ENCODE measurements around the gene GRM8.

The GRM8 gene

DNA sequence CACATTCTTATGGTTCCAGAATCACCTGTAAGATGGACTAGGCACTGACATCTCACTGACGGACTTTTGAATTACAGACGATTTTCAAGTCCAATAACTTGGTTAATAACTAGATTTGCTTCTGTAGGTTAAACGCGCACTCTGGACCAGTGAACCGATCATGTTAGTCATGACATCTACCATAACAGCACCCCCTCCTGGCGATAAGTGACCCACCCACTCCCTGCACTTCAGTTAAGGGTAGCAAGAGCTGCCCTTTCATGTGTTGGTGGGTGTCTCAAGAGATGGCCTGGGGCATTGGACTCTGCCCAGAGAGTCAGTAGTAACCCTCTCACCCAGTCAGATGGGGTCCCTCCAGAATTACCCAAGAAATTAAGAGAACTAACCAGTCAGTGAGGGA, 12.9 kb downstream of the GRM8 start:
- H3K27ac ChIP-seq (ENCODE audit: low read depth, low read length) = no peak overlapping the region
- H3K4me1 ChIP-seq (ENCODE audit: control insufficient read depth, low read length) = no peaks in the 10 kb centered on the region
- no peaks in the 10 kb centered on the region for H3K9me2 ChIP-seq (replicated peaks; ENCODE audit: control insufficient read depth, low read length)
- no peaks in the 10 kb centered on the region for H3K79me2 ChIP-seq (ENCODE audit: control insufficient read depth, low read length)
- H3K4me2 ChIP-seq (ENCODE audit: low read length) = no peak overlapping the region
- H4K20me1 ChIP-seq (ENCODE audit: control insufficient read depth, insufficient read depth, low read depth, low read length) = no peaks in the 10 kb centered on the region
- TF ChIP-seq, protein P1, sequence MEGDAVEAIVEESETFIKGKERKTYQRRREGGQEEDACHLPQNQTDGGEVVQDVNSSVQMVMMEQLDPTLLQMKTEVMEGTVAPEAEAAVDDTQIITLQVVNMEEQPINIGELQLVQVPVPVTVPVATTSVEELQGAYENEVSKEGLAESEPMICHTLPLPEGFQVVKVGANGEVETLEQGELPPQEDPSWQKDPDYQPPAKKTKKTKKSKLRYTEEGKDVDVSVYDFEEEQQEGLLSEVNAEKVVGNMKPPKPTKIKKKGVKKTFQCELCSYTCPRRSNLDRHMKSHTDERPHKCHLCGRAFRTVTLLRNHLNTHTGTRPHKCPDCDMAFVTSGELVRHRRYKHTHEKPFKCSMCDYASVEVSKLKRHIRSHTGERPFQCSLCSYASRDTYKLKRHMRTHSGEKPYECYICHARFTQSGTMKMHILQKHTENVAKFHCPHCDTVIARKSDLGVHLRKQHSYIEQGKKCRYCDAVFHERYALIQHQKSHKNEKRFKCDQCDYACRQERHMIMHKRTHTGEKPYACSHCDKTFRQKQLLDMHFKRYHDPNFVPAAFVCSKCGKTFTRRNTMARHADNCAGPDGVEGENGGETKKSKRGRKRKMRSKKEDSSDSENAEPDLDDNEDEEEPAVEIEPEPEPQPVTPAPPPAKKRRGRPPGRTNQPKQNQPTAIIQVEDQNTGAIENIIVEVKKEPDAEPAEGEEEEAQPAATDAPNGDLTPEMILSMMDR (IDR thresholded peaks at IDR 0.05; ENCODE audit: low read depth, low read length, poor library complexity, severe bottlenecking) = peak; percentile 62
- TF ChIP-seq EZH2phosphoT487 (IDR thresholded peaks at IDR 0.05; ENCODE audit: borderline replicate concordance, low read length) = no peak
- no peaks in the 10 kb centered on the region for H3K9me3 ChIP-seq (ENCODE audit: control insufficient read depth, insufficient read depth, low read length)
- H3F3A ChIP-seq (ENCODE audit: control insufficient read depth, insufficient read depth) = no peaks in the 10 kb centered on the region
- peaks cover 10% of the 10 kb centered on the region for H3K27me3 ChIP-seq (ENCODE audit: control insufficient read depth, low read length)
- no peak overlapping the region for H3K4me3 ChIP-seq (ENCODE audit: low read length)
- no peaks in the 10 kb centered on the region for H3K36me3 ChIP-seq (ENCODE audit: control insufficient read depth, low read length)

DNA sequence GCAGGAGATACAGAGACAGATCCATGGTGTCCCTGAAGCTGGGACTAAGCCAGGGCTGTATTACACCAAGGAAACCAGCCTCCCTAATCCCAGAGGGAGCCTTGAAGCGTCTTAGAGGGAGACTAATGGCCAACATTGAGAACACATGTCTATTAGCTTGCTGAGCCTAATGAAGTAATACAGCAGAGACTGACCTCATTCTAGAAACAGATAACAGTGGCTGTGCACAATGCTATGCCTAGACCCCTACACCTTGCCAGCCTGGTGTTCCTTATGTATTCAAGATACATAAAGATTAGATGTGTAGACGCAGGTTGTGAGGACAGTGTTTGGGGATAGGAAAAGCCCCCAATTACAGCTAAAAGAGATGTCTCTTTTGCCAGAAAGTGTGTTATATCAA, 19.1 kb downstream of the GRM8 start:
- H3K27ac ChIP-seq (ENCODE audit: low read depth, low read length) = no peak overlapping the region
- H3K36me3 ChIP-seq (ENCODE audit: control insufficient read depth, low read length) = no peaks in the 10 kb centered on the region
- no peak for TF ChIP-seq EZH2phosphoT487 (IDR thresholded peaks at IDR 0.05; ENCODE audit: borderline replicate concordance, low read length)
- TF ChIP-seq, protein P1 (IDR thresholded peaks at IDR 0.05; ENCODE audit: low read depth, low read length, poor library complexity, severe bottlenecking) = no peak
- no peaks in the 10 kb centered on the region for H3K4me1 ChIP-seq (ENCODE audit: control insufficient read depth, low read length)
- H3K79me2 ChIP-seq (ENCODE audit: control insufficient read depth, low read length) = no peaks in the 10 kb centered on the region
- H3K4me2 ChIP-seq (ENCODE audit: low read length) = no peak overlapping the region
- no peaks in the 10 kb centered on the region for H4K20me1 ChIP-seq (ENCODE audit: control insufficient read depth, insufficient read depth, low read depth, low read length)
- H3K9me3 ChIP-seq (ENCODE audit: control insufficient read depth, insufficient read depth, low read length) = 0 out of 2 replicates have a peak, but pooled peaks cover 2% of the 10 kb centered on the region
- peaks cover 22% of the 10 kb centered on the region for H3K27me3 ChIP-seq (ENCODE audit: control insufficient read depth, low read length)
- H3K4me3 ChIP-seq (ENCODE audit: low read length) = no peak overlapping the region
- H3F3A ChIP-seq (ENCODE audit: control insufficient read depth, insufficient read depth) = no peaks in the 10 kb centered on the region
- H3K9me2 ChIP-seq (replicated peaks; ENCODE audit: control insufficient read depth, low read length) = no peaks in the 10 kb centered on the region

DNA sequence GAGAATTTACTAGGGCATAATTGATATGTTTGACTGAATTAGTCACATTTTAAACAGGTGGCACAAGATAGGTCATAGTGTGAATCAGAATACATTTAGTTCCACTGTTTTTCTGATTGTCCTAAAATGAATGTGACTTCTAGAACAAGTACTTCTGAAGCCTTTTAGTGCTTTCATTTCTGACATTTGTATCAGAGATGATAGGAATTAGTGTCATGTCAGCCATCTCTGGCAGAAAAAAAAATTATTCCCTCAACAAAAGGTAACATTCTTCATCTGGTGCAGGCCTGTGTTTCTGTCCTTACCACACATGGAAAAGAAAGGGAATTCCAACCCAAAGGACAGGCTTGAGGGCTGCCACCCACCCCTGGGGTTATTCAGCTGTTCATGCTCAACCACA, 21.3 kb downstream of the GRM8 start:
- Histone ChIP-seq H3K9me3 (ENCODE audit: control insufficient read depth, insufficient read depth, low read length) (0 out of 2 replicates have a peak, but pooled peaks cover 2% of the 10 kb centered on the region), H3K27me3 (ENCODE audit: control insufficient read depth, low read length) (peaks cover 25% of the 10 kb centered on the region), H4K20me1 (ENCODE audit: control insufficient read depth, insufficient read depth, low read depth, low read length) (no peaks in the 10 kb centered on the region), H3K27ac (ENCODE audit: low read depth, low read length) (no peak overlapping the region), H3K4me3 (ENCODE audit: low read length) (no peak overlapping the region), H3K9me2 (replicated peaks; ENCODE audit: control insufficient read depth, low read length) (no peaks in the 10 kb centered on the region), H3K4me1 (ENCODE audit: control insufficient read depth, low read length) (no peaks in the 10 kb centered on the region), H3K36me3 (ENCODE audit: control insufficient read depth, low read length) (no peaks in the 10 kb centered on the region), H3F3A (ENCODE audit: control insufficient read depth, insufficient read depth) (no peaks in the 10 kb centered on the region), H3K4me2 (ENCODE audit: low read length) (no peak overlapping the region), H3K79me2 (ENCODE audit: control insufficient read depth, low read length) (no peaks in the 10 kb centered on the region)
- TF ChIP-seq, protein P1 (IDR thresholded peaks at IDR 0.05; ENCODE audit: low read depth, low read length, poor library complexity, severe bottlenecking) = no peak
- no peak for TF ChIP-seq EZH2phosphoT487 (IDR thresholded peaks at IDR 0.05; ENCODE audit: borderline replicate concordance, low read length)
